Suprapubic skin (tissue), 4 donors: Measurements from ENCODE around the gene HPSE2. TPM values are rescaled to one million over a fixed set of nuclear protein-coding genes. Genes with fewer than 3 reads are reported as not detected.

Experiments used
- DNase-seq, 2 donors: peaks; one replicate each; pipeline ENCODE4 v3.0.0-alpha.2; 2019; ENCODE audit warnings: low spot score in 2 of 2
- H3K27ac ChIP-seq: fragments of 200-600 bp; sonication (generic); one replicate; pipeline ENCODE4 v1.5.1; 2019
- H3K27me3 ChIP-seq: fragments of 200-600 bp; sonication (generic); one replicate; pipeline ENCODE4 v1.5.1; 2019
- H3K36me3 ChIP-seq: fragments of 200-600 bp; sonication (generic); one replicate; pipeline ENCODE4 v1.5.1; 2019
- H3K4me1 ChIP-seq: fragments of 200-600 bp; sonication (generic); one replicate; pipeline ENCODE4 v1.5.1; 2019
- H3K4me3 ChIP-seq: fragments of 200-600 bp; sonication (generic); one replicate; pipeline ENCODE4 v1.5.1; 2019; ENCODE audit warnings: mild to moderate bottlenecking
- H3K9me3 ChIP-seq: fragments of 200-600 bp; sonication (generic); one replicate; pipeline ENCODE4 v1.5.1; 2019
- CTCF ChIP-seq, 2 donors: fragments of 200-600 bp in 1 of 2; fragments of 450-650 bp in 1 of 2; sonication (generic) in 1 of 2; IDR thresholded peaks; one replicate each; pipeline ENCODE4 v1.5.1; 2016 to 2019; ENCODE audit warnings: antibody characterized with exemption in 2 of 2, mild to moderate bottlenecking in 1 of 2, moderate library complexity in 1 of 2
- EP300 ChIP-seq: sonication (generic); formaldehyde crosslinking; IDR thresholded peaks from one replicate; pipeline ENCODE4 v1.6.1; 2017; ENCODE audit warnings: antibody characterized with exemption
- POLR2A ChIP-seq, 2 donors: fragments of 450-650 bp; IDR thresholded peaks; one replicate each; pipeline ENCODE4 v1.6.1; 2017; ENCODE audit warnings: antibody characterized with exemption in 2 of 2, mild to moderate bottlenecking in 2 of 2, moderate library complexity in 2 of 2
- POLR2AphosphoS5 ChIP-seq, 3 donors: sonication (generic); formaldehyde crosslinking; IDR thresholded peaks; one replicate each; pipeline ENCODE4 v1.6.1; 2017; ENCODE audit warnings: antibody characterized with exemption in 3 of 3
- WGBS: methylation state at CpG from one replicate; pipeline ENCODE4 v1.1.5; 2018; 5-methylcytosine and 5-hydroxymethylcytosine counted together
- total RNA-seq, 4 donors: library from RNA; depleted of rRNA; stranded (reverse); fragments of >200 nt; gene quantifications; one replicate each; pipeline ENCODE4 v1.1.0, GENCODE V29; 2016

HPSE2 gene
- total RNA-seq, 4 donors from 2014 or later, result 0.95 to 1.3 (median 0.99) TPM

GRCh38 chr10:99233000-99233688 lies 2.5 kb downstream of the HPSE2 start:
- DNase-seq, result no peak
- H3K9me3 ChIP-seq, result no peaks in the 10 kb centered on the region
- H3K36me3 ChIP-seq, result no peaks in the 10 kb centered on the region
- no peak overlapping the region for H3K27ac ChIP-seq
- TF ChIP-seq CTCF (IDR thresholded peaks at IDR 0.05) (no peak), POLR2A (IDR thresholded peaks at IDR 0.05) (no peak)
- WGBS, result 18% methylated on average over 18 of the region's 18 CpGs
- H3K4me3 ChIP-seq, result peak overlapping the region; percentile 48
- H3K4me1 ChIP-seq, result peaks cover 46% of the 10 kb centered on the region
- peaks cover 87% of the 10 kb centered on the region for H3K27me3 ChIP-seq

- H3K27ac ChIP-seq, result no peak overlapping the region
- TF ChIP-seq POLR2AphosphoS5 (IDR thresholded peaks at IDR 0.05) (no peak), CTCF (IDR thresholded peaks at IDR 0.05) (no peak), EP300 (no peak), POLR2A (IDR thresholded peaks at IDR 0.05) (no peak)
- H3K4me1 ChIP-seq, result peaks cover 46% of the 10 kb centered on the region
- H3K4me3 ChIP-seq, result peak overlapping the region; percentile 48
- peaks cover 81% of the 10 kb centered on the region for H3K27me3 ChIP-seq
- H3K9me3 ChIP-seq, result no peaks in the 10 kb centered on the region
- H3K36me3 ChIP-seq, result no peaks in the 10 kb centered on the region
- 3% methylated on average over 36 of the region's 49 CpGs for WGBS
- DNase-seq, result peak in 1 of 2 donors; percentile 78
These were observed 3.2 kb downstream of the HPSE2 start for GRCh38 chr10:99232360-99232999.

- no peaks in the 10 kb centered on the region for H3K9me3 ChIP-seq
- WGBS, result 90% methylated on average over 3 of the region's 3 CpGs
- H3K27me3 ChIP-seq, result peaks cover 7% of the 10 kb centered on the region
- H3K27ac ChIP-seq, result no peak overlapping the region
- DNase-seq, result no peak
- H3K36me3 ChIP-seq, result no peaks in the 10 kb centered on the region
- H3K4me1 ChIP-seq, result no peaks in the 10 kb centered on the region
- TF ChIP-seq EP300 (no peak), POLR2A (IDR thresholded peaks at IDR 0.05) (no peak), POLR2AphosphoS5 (IDR thresholded peaks at IDR 0.05) (no peak), CTCF (IDR thresholded peaks at IDR 0.05) (no peak)
- no peak overlapping the region for H3K4me3 ChIP-seq
These were observed 10.9 kb downstream of the HPSE2 start for GRCh38 chr10:99224766-99225165.

- WGBS, result 93% methylated on average over 3 of the region's 3 CpGs
- H3K36me3 ChIP-seq, result no peaks in the 10 kb centered on the region
- no peak overlapping the region for H3K27ac ChIP-seq
- no peak for DNase-seq
- H3K9me3 ChIP-seq, result no peaks in the 10 kb centered on the region
- no peaks in the 10 kb centered on the region for H3K4me1 ChIP-seq
- TF ChIP-seq POLR2AphosphoS5 (IDR thresholded peaks at IDR 0.05), result no peak
- TF ChIP-seq EP300, result no peak
- no peaks in the 10 kb centered on the region for H3K27me3 ChIP-seq
- no peak overlapping the region for H3K4me3 ChIP-seq
These were observed 28.3 kb downstream of the HPSE2 start for GRCh38 chr10:99207340-99207739.

- H3K27ac ChIP-seq, result no peak overlapping the region
- H3K27me3 ChIP-seq, result no peaks in the 10 kb centered on the region
- H3K4me3 ChIP-seq, result no peak overlapping the region
- H3K4me1 ChIP-seq, result no peaks in the 10 kb centered on the region
- no peak for DNase-seq
- H3K36me3 ChIP-seq, result no peaks in the 10 kb centered on the region
- WGBS, result 100% methylated on average over 1 of the region's 3 CpGs
- no peak for TF ChIP-seq POLR2A (IDR thresholded peaks at IDR 0.05)
- TF ChIP-seq POLR2AphosphoS5 (IDR thresholded peaks at IDR 0.05), result no peak
- no peak for TF ChIP-seq EP300
- no peak for TF ChIP-seq CTCF (IDR thresholded peaks at IDR 0.05)
- H3K9me3 ChIP-seq, result no peaks in the 10 kb centered on the region
These were observed 32.3 kb downstream of the HPSE2 start for GRCh38 chr10:99203310-99203709.
